Upper lobe of left lung (tissue), 4 donors: Measurements from ENCODE around the gene SMLR1.

Source experiments
- POLR2A ChIP-seq, 4 donors: fragments of 450-650 bp; IDR thresholded peaks; one replicate each; pipeline ENCODE4 v1.5.1; 2016 to 2017; ENCODE audit warnings: antibody characterized with exemption in 4 of 4, mild to moderate bottlenecking in 2 of 4
- POLR2AphosphoS5 ChIP-seq, 2 donors: sonication (generic); formaldehyde crosslinking; IDR thresholded peaks; one replicate each; pipeline ENCODE4 v1.5.1; 2017; ENCODE audit warnings: antibody characterized with exemption in 2 of 2
- TF ChIP-seq, protein P1 (sequence below), 6 experiments: fragments of 450-650 bp in 4 of 6; fragments of 200-600 bp in 2 of 6; sonication (generic) in 2 of 6; IDR thresholded peaks; one replicate each; pipeline ENCODE4 v1.5.1; 2016 to 2019; ENCODE audit warnings: antibody characterized with exemption in 6 of 6

DNA sequence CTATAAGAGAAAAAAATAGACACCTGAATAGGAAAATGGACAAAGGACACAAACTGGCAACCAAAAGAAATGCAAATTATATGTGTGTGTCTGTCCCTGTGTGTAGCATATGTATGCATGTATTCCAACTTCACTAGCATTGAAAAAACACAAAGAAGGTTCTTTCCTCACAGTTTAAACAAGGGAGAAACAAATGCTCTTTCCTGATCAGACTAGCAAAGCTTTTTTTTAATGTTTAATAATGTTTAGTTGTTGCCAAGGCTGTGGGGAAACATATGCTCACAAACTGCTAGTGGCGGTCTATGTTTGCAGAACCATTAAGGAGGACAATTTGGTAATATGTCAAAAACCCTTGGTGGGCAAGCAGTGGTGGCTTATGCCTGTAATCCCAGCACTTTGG, 22.4 kb downstream of the SMLR1 start:
- TF ChIP-seq, protein P1, sequence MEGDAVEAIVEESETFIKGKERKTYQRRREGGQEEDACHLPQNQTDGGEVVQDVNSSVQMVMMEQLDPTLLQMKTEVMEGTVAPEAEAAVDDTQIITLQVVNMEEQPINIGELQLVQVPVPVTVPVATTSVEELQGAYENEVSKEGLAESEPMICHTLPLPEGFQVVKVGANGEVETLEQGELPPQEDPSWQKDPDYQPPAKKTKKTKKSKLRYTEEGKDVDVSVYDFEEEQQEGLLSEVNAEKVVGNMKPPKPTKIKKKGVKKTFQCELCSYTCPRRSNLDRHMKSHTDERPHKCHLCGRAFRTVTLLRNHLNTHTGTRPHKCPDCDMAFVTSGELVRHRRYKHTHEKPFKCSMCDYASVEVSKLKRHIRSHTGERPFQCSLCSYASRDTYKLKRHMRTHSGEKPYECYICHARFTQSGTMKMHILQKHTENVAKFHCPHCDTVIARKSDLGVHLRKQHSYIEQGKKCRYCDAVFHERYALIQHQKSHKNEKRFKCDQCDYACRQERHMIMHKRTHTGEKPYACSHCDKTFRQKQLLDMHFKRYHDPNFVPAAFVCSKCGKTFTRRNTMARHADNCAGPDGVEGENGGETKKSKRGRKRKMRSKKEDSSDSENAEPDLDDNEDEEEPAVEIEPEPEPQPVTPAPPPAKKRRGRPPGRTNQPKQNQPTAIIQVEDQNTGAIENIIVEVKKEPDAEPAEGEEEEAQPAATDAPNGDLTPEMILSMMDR (IDR thresholded peaks at IDR 0.05), result no peak
- TF ChIP-seq POLR2AphosphoS5 (IDR thresholded peaks at IDR 0.05) (no peak), POLR2A (IDR thresholded peaks at IDR 0.05) (no peak)
